ENCODE results near the gene TSPAN16.

- no peak for TF ChIP-seq EZH2 (optimal IDR thresholded peaks at IDR 0.05; ENCODE audit: low read depth, low read length)
- TF ChIP-seq CTCF (IDR thresholded peaks at IDR 0.05; ENCODE audit: low read length): no peak
Observed at GRCh38 chr19:11247391-11247790, 48.6 kb upstream of the TSPAN16 start.

Data from MM.1S (cell line).